GM10266 (cell line): Measurements from ENCODE around the gene SLC29A4.
"Not testable (repeated sequence)": the region's sequence is repeated elsewhere in the genome, so short reads cannot be mapped to it uniquely, and the experiment has no call there.

Experiments
- DNase-seq: peaks from one replicate; pipeline ENCODE4 v3.0.0; 2012; ENCODE audit errors: extremely low spot score
- TF ChIP-seq, protein P1 (sequence below): IDR thresholded peaks from 2 replicates; pipeline ENCODE4 v1.5.1; 2012; ENCODE audit warnings: mild to moderate bottlenecking, low read depth; ENCODE audit not compliant: control insufficient read depth, insufficient read depth; ENCODE audit errors: missing control alignments

Gene SLC29A4

DNA sequence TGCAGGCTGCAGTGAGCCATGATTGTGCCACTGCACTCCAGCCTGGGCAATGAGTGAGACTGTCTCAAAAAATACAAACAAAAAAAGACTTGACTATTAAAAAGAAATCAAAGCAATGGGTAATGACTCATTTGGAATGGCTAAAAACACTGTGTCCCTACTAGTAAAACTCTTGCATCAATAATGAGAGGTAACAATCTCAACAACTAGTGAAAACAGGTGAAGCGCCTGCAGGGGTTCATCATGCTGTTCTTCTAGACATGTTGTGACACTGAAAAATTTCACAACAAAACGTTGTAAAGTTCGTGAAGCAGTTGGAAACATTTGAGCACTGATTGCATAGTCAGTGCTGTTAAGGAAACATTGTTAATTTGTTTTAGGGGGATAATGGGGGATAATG lies 26.9 kb upstream of the SLC29A4 start:
- no peak for DNase-seq

GRCh38 chr7:5260530-5261068 lies 22.1 kb upstream of the SLC29A4 start:
- DNase-seq: not testable (repeated sequence)

More for the DNA sequence above, 26.9 kb upstream of the SLC29A4 start:
- TF ChIP-seq, protein P1, sequence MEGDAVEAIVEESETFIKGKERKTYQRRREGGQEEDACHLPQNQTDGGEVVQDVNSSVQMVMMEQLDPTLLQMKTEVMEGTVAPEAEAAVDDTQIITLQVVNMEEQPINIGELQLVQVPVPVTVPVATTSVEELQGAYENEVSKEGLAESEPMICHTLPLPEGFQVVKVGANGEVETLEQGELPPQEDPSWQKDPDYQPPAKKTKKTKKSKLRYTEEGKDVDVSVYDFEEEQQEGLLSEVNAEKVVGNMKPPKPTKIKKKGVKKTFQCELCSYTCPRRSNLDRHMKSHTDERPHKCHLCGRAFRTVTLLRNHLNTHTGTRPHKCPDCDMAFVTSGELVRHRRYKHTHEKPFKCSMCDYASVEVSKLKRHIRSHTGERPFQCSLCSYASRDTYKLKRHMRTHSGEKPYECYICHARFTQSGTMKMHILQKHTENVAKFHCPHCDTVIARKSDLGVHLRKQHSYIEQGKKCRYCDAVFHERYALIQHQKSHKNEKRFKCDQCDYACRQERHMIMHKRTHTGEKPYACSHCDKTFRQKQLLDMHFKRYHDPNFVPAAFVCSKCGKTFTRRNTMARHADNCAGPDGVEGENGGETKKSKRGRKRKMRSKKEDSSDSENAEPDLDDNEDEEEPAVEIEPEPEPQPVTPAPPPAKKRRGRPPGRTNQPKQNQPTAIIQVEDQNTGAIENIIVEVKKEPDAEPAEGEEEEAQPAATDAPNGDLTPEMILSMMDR: no peak

DNA sequence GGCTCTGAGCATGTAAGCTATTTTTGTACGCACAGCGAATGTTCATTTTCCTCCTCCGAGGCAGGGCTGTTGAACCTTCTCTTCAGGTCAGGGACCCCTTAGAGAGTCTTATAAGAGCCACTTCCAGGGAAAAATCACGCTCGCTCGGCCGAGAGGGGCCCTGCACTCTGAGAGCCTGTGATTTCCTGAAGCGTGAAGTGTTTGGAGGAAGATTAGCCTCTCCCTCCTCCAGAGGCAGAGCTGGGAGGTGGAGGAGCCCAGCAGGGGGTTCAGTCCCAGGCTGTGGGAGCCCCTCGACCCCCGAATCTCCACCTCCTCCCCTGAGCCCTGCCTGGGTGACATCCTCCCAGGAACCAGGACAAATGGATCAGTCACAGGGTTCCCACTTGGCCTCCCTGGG lies 19.7 kb upstream of the SLC29A4 start:
- not testable (repeated sequence) for DNase-seq

DNA sequence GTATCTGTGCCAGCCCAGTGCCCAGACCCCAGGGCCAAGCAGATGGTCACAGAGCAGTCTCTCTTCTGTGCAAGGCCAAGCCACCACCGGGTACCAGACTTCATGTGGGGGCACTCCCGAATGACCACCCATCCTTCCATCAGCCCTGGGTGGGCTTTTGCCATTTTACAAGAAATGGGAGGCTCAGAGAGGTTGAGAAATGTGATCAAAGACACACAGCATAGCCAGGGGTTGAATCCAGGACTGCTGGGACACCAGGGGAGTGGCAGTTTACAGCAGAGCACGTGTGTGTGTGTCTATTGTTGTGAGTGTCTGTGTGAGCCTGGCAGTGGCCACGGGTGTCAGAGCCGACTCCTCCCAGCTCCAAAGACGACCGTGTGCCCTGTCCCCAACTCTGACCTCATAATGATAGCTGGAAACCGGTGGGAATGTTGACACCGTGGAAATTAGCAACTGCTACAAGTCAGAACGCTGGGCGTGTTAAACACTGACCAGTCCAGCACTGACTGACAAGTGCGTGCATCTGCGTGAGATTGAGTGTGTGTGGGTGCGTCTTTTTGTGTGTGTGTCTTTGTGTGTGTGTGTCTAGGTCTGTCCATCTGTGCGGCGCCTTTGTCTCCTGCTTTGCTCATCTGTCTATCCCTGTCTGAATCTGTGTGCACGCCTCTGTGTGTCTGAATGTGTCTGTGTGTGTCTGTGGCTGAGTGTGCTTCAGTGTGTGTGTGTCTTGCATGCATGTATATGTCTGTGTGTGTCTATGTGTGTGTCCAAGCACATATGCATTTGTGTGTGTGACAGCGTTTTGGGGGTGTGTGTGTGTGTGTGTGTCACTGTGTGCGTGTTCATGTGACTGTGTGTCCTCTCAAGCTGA lies 17.2 kb upstream of the SLC29A4 start:
- no peak for DNase-seq
- TF ChIP-seq, protein P1: no peak

GRCh38 chr7:5266191-5267028 lies 16.3 kb upstream of the SLC29A4 start:
- DNase-seq: no peak
- TF ChIP-seq, protein P1: no peak

DNA sequence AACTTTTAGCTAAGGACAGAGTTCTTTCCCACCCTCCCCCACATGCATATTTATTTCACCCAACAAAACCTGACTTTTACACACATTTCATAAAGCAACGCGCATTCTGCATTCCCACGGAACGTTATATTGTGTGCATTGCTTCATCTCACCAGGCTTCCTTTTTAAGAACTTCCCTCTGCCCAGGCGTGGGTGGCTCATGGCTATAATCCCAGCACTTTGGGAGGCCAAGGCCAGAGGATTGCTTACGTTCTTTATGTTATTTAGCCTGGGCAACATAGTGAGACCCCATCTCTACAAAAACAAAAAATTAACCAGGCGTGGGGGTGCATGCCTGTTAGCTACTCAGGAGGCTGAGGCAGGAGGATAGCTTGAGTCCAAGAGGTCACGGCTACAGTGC lies 14.9 kb upstream of the SLC29A4 start:
- DNase-seq: not testable (repeated sequence)

- not testable (repeated sequence) for DNase-seq
Measured at GRCh38 chr7:5269992-5270657, 12.6 kb upstream of the SLC29A4 start.

DNA sequence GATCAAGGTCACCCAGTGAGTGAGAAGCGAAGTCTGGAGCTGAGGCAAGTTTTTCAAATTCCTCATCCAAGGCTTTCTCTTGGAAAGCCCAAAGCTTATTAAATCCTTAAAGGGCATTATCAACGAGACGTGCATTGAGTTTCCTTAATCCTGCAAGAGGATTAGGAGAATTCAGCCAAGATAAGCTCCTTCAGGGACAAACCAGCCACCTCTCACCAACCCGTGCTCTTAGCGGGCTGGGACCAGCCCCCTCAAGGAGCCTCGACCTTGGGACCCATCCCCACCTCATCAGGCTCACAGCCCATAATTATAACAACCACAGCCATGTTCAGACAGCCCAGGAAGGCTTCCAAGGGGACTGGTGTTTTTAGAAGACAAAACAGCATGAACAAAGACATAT lies 12.0 kb upstream of the SLC29A4 start:
- TF ChIP-seq, protein P1: no peak
- no peak for DNase-seq

GRCh38 chr7:5273831-5274405 lies 8.8 kb upstream of the SLC29A4 start:
- not testable (repeated sequence) for DNase-seq
